K562 (cell line): ENCODE measurements around the gene CD24. TPM values are rescaled to one million over a fixed set of nuclear protein-coding genes. Genes with fewer than 3 reads are reported as not detected.
A peak's percentile ranks its signal among the peaks of the same experiment; 100 is the strongest.

ENCODE experiments used
- ATAC-seq: fragments of 200-7000 bp; cut with Tn5 transposase; 3 replicates; pipeline ENCODE4 v1.9.1; 2020; ENCODE audit warnings: moderate library complexity
- BruUV-seq: library from RNA; stranded (reverse); fragments of 400-500 nt; replicated peaks from 2 replicates; lab custom pipeline; 2021; lab: Mats Ljungman, UMichigan
- CTCF ChIA-PET: fragments of 300-600 bp; formaldehyde crosslinking; extraction: SDS; loops from one replicate; lab custom pipeline; 2021; ENCODE audit warnings: low intra/inter-chr PET ratio; lab: Yijun Ruan, JAX
- POLR2A ChIA-PET: fragments of 300-600, 350-650 bp; sonication (Branson Sonifier 250); formaldehyde crosslinking; extraction: SDS; loops from one replicate; lab custom pipeline; 2021; ENCODE audit warnings: antibody characterized with exemption, inconsistent platforms; lab: Yijun Ruan, JAX
- DNase-seq, 4 experiments: peaks; one replicate each; pipeline versions ENCODE4 v3.0.0 to v3.0.0-alpha.2; 2011 to 2018; ENCODE audit warnings: low spot score in 3 of 4, mixed read lengths in 3 of 4; ENCODE audit errors: extremely low read depth in 1 of 4
- FAIRE-seq: peaks from 2 replicates; lab custom pipeline; 2011; peaks lifted over from hg19 to GRCh38; lab: Jason Lieb, UNC
- H2AFZ ChIP-seq: 2 replicates; pipeline ENCODE4 v1.6.0; 2011; ENCODE audit warnings: low read depth, low read length, control low read depth, inconsistent platforms
- H3K27ac ChIP-seq: fragments of 200-600 bp; 3 replicates; pipeline ENCODE4 v1.8.0; 2011; ENCODE audit warnings: low read depth, mild to moderate bottlenecking, control low read depth, inconsistent platforms, low read length, moderate library complexity, mixed read lengths; ENCODE audit errors: extremely low read depth
- H3K27me3 ChIP-seq, 2 experiments: fragments of 300-600 bp in 1 of 2; 2 replicates in 1 of 2; 3 replicates in 1 of 2; pipeline versions ENCODE4 v1.6.0 to v1.8.0; 2011; ENCODE audit warnings: inconsistent platforms in 2 of 2, low read length in 2 of 2, mild to moderate bottlenecking in 1 of 2, mixed read lengths in 1 of 2, moderate library complexity in 1 of 2; ENCODE audit not compliant: control insufficient read depth in 2 of 2, insufficient read depth in 2 of 2
- H3K36me3 ChIP-seq: fragments of 300-600 bp; 3 replicates; pipeline ENCODE4 v1.8.0; 2011; ENCODE audit warnings: mild to moderate bottlenecking, low read length, inconsistent platforms; ENCODE audit not compliant: control insufficient read depth, insufficient read depth
- H3K4me1 ChIP-seq, 2 experiments: fragments of 200-600 bp in 1 of 2; replicated peaks in 1 of 2; 2 replicates in 1 of 2; 3 replicates in 1 of 2; pipeline versions ENCODE4 v1.5.1 to v1.8.0; 2011; ENCODE audit warnings: inconsistent platforms in 2 of 2, low read length in 2 of 2, mild to moderate bottlenecking in 1 of 2, mixed read lengths in 1 of 2, moderate library complexity in 1 of 2; ENCODE audit not compliant: control insufficient read depth in 2 of 2, insufficient read depth in 2 of 2
- H3K4me2 ChIP-seq: 2 replicates; pipeline ENCODE4 v1.6.1; 2011; ENCODE audit warnings: low read length, control low read depth, inconsistent platforms, mixed read lengths; ENCODE audit not compliant: insufficient read depth
- H3K4me3 ChIP-seq: fragments of 200-600 bp; sonication (generic), shearing (Covaris generic); 2 replicates; pipeline ENCODE4 v1.5.1; 2016; ENCODE audit warnings: control low read depth, inconsistent platforms
- H3K79me2 ChIP-seq: fragments of 200-600 bp; 3 replicates; pipeline ENCODE4 v1.8.0; 2011; ENCODE audit warnings: low read length, inconsistent platforms; ENCODE audit not compliant: control insufficient read depth, insufficient read depth
- H3K9ac ChIP-seq, 2 experiments: 2 replicates each; pipeline versions ENCODE4 v1.6.0 to v1.6.1; 2011; ENCODE audit warnings: low read depth in 2 of 2, low read length in 2 of 2, control low read depth in 1 of 2, inconsistent platforms in 1 of 2, mild to moderate bottlenecking in 1 of 2, mixed read lengths in 1 of 2; ENCODE audit not compliant: insufficient read depth in 1 of 2
- H3K9me1 ChIP-seq: one replicate; pipeline ENCODE4 v1.6.0; 2011; ENCODE audit warnings: inconsistent platforms, mild to moderate bottlenecking, low read length, moderate library complexity; ENCODE audit not compliant: control insufficient read depth, insufficient read depth
- H3K9me3 ChIP-seq: replicated peaks from 2 replicates; pipeline ENCODE4 v1.5.1; 2011; ENCODE audit warnings: low read depth, low read length, inconsistent platforms; ENCODE audit not compliant: control insufficient read depth, insufficient read depth
- H4K20me1 ChIP-seq: replicated peaks from 2 replicates; pipeline ENCODE4 v1.6.1; 2011; ENCODE audit warnings: low read length, inconsistent platforms, mixed read lengths; ENCODE audit not compliant: control insufficient read depth, insufficient read depth
- CTCF ChIP-seq, 3 experiments: IDR thresholded peaks in 2 of 3; conservative IDR thresholded peaks in 1 of 3; 2 replicates each; pipeline ENCODE4 v1.5.1; 2011 to 2012; ENCODE audit warnings: low read length in 3 of 3, mild to moderate bottlenecking in 3 of 3, control low read depth in 2 of 3, improper control_type of control experiment in 1 of 3, inconsistent platforms in 1 of 3, low read depth in 1 of 3, mixed read lengths in 1 of 3, moderate library complexity in 1 of 3; ENCODE audit not compliant: insufficient read depth in 2 of 3
- HDAC8 ChIP-seq: fragments of 450-650 bp; IDR thresholded peaks from 2 replicates; pipeline ENCODE4 v1.6.1; 2016; ENCODE audit warnings: mild to moderate bottlenecking, missing genetic modification characterization, moderate library complexity, missing compliant biosample characterization
- RAD21 ChIP-seq, 2 experiments: fragments of 250-450 bp in 1 of 2; fragments of 450-650 bp in 1 of 2; sonication (Bioruptor Pico) in 1 of 2; formaldehyde crosslinking in 1 of 2; IDR thresholded peaks in 1 of 2; conservative IDR thresholded peaks in 1 of 2; 2 replicates each; pipeline versions ENCODE4 v1.4.0 to v1.8.0; 2020 to 2022; ENCODE audit warnings: mild to moderate bottlenecking in 2 of 2, moderate library complexity in 1 of 2
- RB1 ChIP-seq: fragments of 450-650 bp; IDR thresholded peaks from 2 replicates; pipeline ENCODE4 v1.6.1; 2017; ENCODE audit warnings: low read depth, mild to moderate bottlenecking
- WGBS: fragments of 100-300 bp; shearing (Covaris generic); methylation state at CpG from one replicate; pipeline ENCODE4 v1.1.6; 2016; ENCODE audit warnings: low coverage, mixed read lengths; ENCODE audit not compliant: insufficient coverage; ENCODE audit errors: missing lambda C conversion rate; 5-methylcytosine and 5-hydroxymethylcytosine counted together
- in situ Hi-C: fragments of 300-500 bp; cut with MboI; formaldehyde crosslinking; loops from 4 replicates; pipeline ENCODE4 v1.15.0; 2018; ENCODE audit warnings: inconsistent platforms, mixed read lengths
- intact Hi-C: fragments of 100-400 bp; cut with micrococcal nuclease; formaldehyde crosslinking; loops from 2 replicates; pipeline ENCODE4 v1.14.2; 2022
- polyA plus RNA-seq, 8 experiments: library from polyadenylated mRNA; depleted of rRNA in 4 of 8; stranded (reverse) in 5 of 8; unstranded in 3 of 8; fragments of >200 nt; fragmentation: Nextera tagmentation in 2 of 8; fragmentation: Illumina TruSeq in 1 of 8; extraction: Ambion mirVana in 2 of 8; extraction: Trizol in 1 of 8; gene quantifications; 2 replicates each; pipeline versions ENCODE4 v1.2.1 to v1.2.3, GENCODE V29; 2011 to 2014; ENCODE audit warnings: inconsistent platforms in 1 of 8, missing spikeins in 1 of 8
- total RNA-seq, 7 experiments: library from RNA; depleted of rRNA in 6 of 7; stranded (reverse); fragments of >200 nt in 6 of 7; fragmentation: Illumina TruSeq in 2 of 7; extraction: Trizol in 2 of 7; gene quantifications; 2 replicates each; pipeline versions ENCODE4 v1.2.1 to v1.2.3, GENCODE V29; 2011 to 2021; ENCODE audit warnings: low replicate concordance in 1 of 7

CD24 gene
- total and polyA plus RNA-seq, 9 of the 15 experiments (the other 6 are each of a cell fraction or from before 2014, with no cell fraction given): 8.8 to 155 (median 27.1) TPM

GRCh38 chr6:106966229-106966628 lies 8.3 kb downstream of the CD24 start:
- intact Hi-C loops: no loop called here
- ChIA-PET CTCF (no interaction called here), POLR2A (no interaction called here)
- no peaks in the 10 kb centered on the region for H3K79me2 ChIP-seq
- 42% methylated on average over 1 of the region's 1 CpG for WGBS
- TF ChIP-seq HDAC8 (tag) (no peak), CTCF (IDR thresholded peaks at IDR 0.05 in 2 of 3, conservative IDR thresholded peaks at IDR 0.05 in 1 of 3; ENCODE audit: insufficient read depth in 2 of 3, low read depth in 1 of 3, low read length in 3 of 3) (peak in 2 of 3 experiments; percentile 17 to 26; a peak in 1 of 6 replicates), RB1 (no peak), RAD21 (CRISPR knock-in tag; conservative IDR thresholded peaks at IDR 0.05 in 1 of 2, IDR thresholded peaks at IDR 0.05 in 1 of 2) (0 out of 4 replicates have a peak, but pooled peaks of 1 of the 2 experiments have one; percentile 5)
- BruUV-seq: no TSS peak
- no peaks in the 10 kb centered on the region for H3K9me1 ChIP-seq
- no peaks in the 10 kb centered on the region for H3K36me3 ChIP-seq
- H3K4me3 ChIP-seq: no peak overlapping the region
- in situ Hi-C loops: no loop called here
- no peak overlapping the region for H2AFZ ChIP-seq
- no peak overlapping the region for H3K9ac ChIP-seq
- no peaks in the 10 kb centered on the region for H4K20me1 ChIP-seq
- H3K27me3 ChIP-seq: peaks cover 0 to 4% of the 10 kb centered on the region in 2 experiments; a peak in 1 of 5 replicates
- H3K4me1 ChIP-seq: no peaks in the 10 kb centered on the region
- FAIRE-seq: no peak
- H3K27ac ChIP-seq: no peak overlapping the region
- H3K9me3 ChIP-seq: no peaks in the 10 kb centered on the region
- peak in 1 of 4 experiments; percentile 11 for DNase-seq
- no peak overlapping the region for H3K4me2 ChIP-seq
- ATAC-seq: peak; percentile 53; the same call in 2 of the 3 replicates
